ENCODE data around the gene EFNA5. TPM values are rescaled to one million over a fixed set of nuclear protein-coding genes. Genes with fewer than 3 reads are reported as not detected.
"Not testable (repeated sequence)": the region's sequence is repeated elsewhere in the genome, so short reads cannot be mapped to it uniquely, and the experiment has no call there.

EFNA5 gene
- total RNA-seq, 1 experiment from 2014 or later = 0.54 TPM

DNA sequence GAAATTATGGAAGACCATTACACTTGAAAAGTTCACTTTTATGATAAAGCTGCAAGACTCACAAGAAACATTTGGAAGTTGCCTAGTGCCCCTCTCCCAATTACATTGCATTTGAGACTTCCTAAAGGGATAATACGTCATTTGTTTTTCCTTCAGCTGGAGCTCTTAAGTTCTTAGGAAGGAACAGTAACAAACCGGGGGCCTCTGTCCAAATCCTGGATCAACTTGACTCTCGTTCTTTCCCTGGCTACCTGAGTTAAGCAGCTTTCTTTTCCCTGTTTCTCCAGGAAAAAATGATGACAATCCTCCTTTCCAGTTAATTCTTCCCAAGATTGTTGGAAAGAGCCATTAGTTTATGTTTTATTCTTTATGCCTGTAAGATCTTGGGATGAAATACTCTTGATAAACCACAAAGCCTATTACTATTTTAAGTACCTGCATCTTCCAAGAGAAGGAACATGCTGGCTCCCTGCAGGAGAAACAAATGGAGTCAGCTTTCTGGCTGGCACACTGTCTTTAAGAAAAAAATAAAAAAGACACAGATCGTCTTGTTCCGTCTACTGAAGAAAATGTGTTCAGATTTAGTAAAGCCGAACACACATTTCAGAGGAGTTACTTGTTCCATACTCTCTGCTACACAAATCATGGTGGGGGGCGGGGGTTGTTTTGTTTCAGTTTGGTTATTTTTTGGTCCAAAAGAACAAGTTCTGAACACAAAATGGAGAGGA, 297.9 kb downstream of the EFNA5 start:
- in situ Hi-C loops (cut with HindIII; ENCODE audit: low sequenced_read_pairs) = no loop called here
- DNase-seq (ENCODE audit: low spot score) = peak; percentile 82

DNA sequence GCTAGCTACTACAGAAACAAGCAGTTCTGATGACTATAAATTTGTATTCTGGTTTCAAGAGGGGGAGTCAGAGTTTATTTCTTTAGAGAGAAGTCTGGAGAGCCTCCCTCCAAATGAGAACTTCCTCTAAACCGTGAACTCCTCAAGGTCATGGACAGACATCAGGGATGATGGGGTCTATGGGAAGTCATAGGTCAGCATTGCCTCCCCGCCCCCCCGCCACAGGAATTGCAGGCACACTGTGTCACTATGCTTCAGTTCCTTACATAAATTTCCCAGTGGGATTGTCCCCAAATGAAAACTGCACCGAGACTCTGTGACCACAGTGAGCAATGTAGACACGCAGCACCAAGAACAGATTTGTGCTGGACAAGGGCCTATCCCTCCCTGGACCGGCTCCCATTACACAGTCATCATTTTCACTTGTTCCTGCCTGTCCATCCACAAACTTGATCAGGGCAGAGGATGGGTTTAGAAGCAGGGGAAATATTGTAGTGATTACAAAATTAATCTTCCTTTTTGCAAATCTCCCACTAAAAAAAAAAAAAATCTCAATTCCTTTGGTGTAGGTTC, 300.3 kb downstream of the EFNA5 start:
- peak; percentile 57 for DNase-seq (ENCODE audit: low spot score)
- in situ Hi-C loops (cut with HindIII; ENCODE audit: low sequenced_read_pairs) = no loop called here

DNA sequence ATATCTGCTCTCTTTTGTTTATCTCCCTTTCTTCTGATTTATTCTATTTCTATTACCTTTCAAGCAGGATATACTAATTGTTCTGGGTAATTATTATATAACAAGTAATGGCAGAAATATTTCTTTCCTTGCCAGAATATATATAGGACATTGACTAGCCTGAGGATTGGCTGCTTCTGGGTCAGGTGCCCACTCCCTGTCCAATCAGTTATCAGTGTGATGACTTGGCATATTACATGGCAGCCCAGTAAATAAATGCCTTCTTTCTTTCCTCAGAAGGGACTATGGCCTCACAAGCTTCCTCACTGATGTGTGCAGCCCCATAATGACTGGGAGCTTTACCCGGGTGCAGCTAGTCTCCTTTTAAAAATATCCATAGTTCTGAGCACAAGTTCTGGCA, 301.1 kb downstream of the EFNA5 start:
- no peak for DNase-seq (ENCODE audit: low spot score)
- in situ Hi-C loops (cut with HindIII; ENCODE audit: low sequenced_read_pairs) = no loop called here

DNA sequence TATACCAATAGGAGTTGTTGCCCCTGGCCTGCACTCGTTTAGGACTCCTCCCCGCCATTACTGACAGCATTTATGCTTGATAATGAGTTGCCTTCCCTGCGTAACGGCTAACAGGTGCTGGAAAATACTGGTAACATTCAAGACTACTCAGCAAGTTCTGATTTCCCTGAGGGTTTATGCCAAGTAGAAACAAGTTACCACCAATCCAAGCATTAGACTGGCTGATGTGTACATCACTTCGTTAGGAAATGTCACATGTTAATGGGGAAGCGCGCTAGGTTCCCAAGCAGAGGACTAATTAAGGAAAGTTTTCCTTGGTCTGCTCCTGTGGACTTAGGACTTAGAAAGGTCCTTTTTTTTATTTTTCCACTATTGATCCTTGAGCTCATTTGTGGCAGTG, 302.1 kb downstream of the EFNA5 start:
- in situ Hi-C loops (cut with HindIII; ENCODE audit: low sequenced_read_pairs) = no loop called here
- no peak for DNase-seq (ENCODE audit: low spot score)

DNA sequence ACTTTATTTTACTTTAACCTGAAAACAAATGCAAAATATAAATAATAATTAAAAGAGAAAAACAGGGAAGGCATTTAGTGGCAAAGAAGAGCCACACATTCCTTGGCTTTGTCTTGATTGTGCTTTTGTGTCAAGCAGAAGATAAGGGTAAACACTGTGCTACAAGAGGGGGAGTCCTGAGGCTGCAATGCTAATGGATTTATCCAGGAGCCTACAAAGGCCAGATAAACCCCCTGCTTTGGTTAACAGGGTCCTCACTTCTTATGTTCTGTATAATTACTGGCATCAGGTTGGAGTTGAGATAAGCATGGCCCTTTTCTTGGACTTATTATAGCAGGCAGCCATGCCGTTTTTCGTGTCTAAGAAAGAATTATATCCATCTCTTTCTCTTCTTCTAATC, 302.8 kb downstream of the EFNA5 start:
- no peak for DNase-seq (ENCODE audit: low spot score)
- in situ Hi-C loops (cut with HindIII; ENCODE audit: low sequenced_read_pairs) = no loop called here

DNA sequence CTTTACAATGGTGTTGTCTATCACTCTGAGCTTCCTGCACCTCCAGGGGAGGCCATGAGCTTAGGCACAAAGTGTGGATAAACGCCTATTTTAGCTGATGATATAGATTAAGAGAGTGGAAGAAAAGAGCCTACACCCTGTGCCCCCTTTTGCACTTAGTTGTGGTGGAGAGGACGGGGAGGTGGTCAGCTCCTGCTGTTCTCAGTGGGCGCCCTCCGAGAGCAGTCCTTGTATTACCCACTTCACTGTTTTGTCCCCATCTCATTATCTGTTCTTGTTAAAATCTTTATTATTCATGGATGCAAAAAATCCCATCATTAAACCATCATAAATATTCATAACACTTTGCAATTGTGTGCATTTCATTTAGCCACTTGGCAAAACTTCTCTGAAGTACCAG, 303.3 kb downstream of the EFNA5 start:
- DNase-seq (ENCODE audit: low spot score) = no peak
- in situ Hi-C loops (cut with HindIII; ENCODE audit: low sequenced_read_pairs) = no loop called here

DNA sequence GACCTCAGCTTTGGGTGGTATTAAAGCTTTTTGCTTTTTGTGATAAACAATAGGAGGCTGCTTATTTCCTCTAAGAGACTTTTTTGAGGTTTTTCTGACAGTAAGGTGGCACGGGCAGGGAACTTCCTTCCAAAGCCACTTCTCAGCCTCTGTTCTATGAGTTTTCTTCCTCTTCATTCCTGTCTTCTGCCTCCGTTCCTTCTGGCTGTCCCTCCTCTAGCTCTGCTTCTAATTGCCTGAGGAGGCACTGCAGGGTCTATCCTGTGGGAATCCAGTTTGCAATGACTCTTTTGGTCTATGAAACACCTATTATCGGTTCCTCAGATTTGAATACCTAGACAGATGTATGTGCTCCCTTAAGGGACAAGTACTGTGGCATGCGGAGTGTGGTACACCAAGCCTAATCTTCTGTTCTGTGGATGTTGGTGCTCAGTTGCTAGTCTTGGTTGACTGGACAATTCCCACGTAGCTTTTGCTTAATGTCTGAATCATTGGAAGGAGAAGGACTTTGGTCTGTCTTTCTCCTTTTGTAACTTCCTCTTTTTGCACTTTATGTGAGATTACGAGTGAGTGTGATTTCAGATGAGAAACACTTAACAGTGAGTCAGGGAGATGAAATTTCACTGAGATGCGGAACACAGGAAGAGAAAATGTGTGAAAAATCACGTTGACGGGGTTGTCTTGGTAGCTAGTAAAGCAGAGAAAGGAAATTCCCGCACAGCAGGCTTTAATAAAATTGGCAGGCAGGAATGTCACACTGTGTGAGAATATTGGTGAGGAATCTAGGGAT, 305.2 kb downstream of the EFNA5 start:
- in situ Hi-C loops (cut with HindIII; ENCODE audit: low sequenced_read_pairs) = no loop called here
- DNase-seq (ENCODE audit: low spot score) = peak; percentile 60

DNA sequence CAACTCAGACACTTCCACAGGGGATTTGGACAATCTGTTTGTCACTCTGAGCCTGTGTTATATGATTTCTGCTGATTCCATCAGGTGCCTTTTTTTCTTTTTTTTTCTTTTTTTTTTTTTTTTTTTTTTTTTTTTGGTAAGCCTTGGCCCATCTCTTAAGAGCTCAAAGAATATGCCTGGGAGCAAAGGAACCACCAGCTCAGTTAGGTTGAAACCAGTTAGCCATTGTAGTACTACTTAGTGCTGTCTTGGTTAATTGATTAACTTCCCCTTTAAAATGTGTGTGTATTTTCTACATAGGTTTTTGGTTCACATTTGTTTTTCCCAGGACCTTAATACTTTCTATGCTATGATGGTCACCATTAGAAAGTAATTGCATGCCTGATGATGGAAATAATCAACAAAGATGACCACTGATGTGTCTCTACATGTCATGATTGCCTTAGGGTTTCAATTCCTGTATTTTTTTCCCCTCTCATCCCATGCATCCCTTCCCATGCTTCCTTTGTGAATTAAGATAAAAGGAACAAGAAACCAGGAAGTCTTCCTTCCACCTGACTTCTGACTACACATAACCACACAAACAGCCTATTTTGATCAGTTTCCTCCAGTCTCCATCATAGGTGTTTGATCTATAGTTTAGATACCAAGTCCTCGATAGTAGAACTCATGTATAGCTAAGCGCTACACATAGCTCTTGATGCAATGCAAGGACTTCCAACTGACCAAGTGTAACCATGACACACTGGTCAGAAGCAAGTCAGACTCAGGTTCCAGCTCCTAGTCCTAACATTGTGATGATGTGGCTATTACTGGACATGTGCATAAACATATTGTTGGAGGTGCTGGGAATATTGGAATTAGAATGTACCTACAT, 306.1 kb downstream of the EFNA5 start:
- in situ Hi-C loops (cut with HindIII; ENCODE audit: low sequenced_read_pairs) = no loop called here
- no peak for DNase-seq (ENCODE audit: low spot score)

DNA sequence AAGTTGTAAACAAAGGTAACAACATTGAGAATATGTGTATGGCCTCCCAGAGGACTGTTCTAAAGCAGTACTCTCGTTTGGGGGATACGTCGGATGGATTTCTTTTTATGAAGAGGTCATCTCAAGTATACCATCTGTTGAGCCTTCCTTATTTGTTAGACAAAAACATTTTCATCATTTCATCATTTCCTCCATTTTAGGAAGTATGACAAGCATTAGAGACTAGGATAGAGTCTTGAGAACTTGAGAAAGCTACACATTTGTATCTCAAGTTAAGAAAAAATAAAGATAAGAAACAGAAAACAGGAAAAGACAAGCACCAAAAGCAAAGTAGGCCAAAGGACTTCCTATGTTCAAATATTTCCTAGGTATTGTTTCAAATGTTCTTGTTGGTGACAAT, 307.0 kb downstream of the EFNA5 start:
- in situ Hi-C loops (cut with HindIII; ENCODE audit: low sequenced_read_pairs) = no loop called here
- DNase-seq (ENCODE audit: low spot score) = no peak

DNA sequence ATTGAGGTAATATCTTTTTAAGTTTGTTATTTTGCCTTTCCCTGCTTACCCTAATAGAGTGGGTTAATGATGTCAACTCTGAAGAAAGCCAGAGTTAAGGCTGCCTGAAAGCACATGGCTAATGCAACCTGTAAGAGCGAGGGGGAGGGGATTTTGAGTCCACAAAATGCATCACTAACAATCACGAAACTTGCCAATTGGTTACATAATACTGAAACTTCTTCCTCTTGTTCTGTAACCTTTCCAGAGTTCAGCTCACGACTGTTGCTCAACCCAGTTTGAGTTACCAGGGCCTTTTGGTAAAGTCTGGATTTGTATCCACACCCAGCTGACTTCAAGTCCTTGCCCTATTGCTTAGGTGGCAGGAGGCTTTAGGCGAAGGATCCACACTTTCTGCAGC, 308.8 kb downstream of the EFNA5 start:
- in situ Hi-C loops (cut with HindIII; ENCODE audit: low sequenced_read_pairs) = no loop called here
- no peak for DNase-seq (ENCODE audit: low spot score)

DNA sequence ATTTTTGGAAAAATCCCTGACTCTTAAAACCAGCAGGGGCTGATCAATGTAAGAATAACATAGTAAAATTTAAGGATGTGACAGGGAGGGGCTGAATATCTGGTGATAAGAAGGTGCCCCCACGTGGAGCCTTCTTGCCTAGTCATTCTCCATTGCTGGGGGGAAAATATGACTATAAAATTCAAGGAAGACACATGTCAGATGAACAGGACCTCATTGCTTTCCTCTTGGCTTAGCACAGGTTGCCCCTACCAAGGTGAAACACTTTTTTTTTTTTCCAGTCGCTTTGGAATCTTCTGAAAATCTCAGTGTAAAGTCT, 310.9 kb downstream of the EFNA5 start:
- in situ Hi-C loops (cut with HindIII; ENCODE audit: low sequenced_read_pairs) = no loop called here
- DNase-seq (ENCODE audit: low spot score) = no peak

DNA sequence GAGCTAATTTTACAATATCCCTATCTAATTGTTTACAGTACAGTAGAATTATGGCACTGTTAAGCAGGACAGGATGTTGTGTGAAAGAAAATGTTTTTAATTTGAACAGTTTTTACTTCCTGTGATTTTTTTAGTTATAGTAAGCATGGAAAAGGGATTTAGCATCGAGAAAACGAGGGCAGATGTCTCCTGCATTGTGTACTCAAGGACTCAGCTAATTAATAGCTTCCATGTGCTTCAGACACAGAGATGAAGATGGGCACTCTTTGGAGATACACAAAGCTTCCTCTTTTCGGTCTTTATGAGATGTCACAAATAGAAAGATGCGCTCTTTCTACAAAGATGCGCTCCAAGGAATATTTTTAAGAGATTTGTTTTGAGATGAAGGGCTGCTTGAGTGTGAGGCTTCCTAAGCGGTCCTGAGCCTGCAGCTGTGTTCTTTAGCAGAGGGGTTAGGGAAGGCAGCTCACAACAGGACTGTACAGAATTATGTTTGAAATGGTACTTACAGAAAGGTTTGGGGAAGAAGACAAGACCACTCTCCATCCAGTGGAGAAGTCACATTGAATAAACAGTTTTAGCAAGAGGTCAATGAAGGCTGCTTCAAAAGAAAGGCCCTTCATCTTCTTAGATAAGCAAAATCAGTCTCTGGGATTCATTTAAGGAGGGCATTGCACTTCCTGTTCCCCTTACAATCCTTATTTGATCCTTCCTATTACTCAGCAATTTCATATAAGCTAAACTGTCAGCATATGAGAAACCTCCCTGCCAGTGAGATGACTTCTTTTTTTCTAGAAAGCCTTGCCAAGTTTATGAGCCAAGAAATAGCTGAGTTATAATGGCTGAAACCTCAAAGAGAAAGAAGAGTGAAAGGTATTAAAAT, 311.5 kb downstream of the EFNA5 start:
- no peak for DNase-seq (ENCODE audit: low spot score)
- in situ Hi-C loops (cut with HindIII; ENCODE audit: low sequenced_read_pairs) = no loop called here

DNA sequence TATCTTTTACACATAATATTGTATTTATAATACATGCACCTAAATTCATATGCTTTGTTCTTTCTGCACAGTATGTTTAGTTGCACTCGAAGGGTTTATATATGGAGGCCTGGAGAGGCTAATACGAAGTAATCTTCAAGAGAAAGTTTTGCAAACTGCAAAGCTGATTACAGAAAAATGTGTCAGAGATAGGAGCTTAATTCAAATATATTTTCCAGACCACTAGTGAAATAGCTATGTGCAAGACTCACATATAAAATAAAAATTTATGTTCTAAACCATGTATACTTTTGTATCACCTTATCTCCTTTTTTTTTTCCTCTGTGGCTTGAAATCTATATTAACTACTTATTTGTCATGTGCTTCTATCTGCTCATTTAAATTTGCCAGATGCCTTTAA, 313.8 kb downstream of the EFNA5 start:
- in situ Hi-C loops (cut with HindIII; ENCODE audit: low sequenced_read_pairs) = no loop called here
- DNase-seq (ENCODE audit: low spot score) = no peak

DNA sequence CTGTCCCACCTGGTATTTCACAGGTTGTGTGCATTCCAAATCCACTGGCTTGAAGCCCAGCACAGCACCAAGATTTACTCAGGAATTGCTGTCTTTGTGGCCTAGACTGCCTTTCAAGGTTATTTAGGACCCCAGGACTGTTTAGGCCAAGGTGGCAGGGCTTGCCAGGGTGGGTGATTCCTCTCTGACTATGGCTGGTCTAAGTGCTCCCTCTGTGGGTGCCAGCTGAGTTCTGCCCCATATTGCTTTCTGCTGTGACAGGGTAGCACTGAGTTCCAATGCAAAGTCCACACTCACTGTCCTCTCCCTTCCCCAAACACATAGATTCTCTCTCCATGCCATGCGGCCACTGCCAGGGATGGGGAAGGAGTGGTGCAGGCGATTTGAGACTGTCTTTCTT, 318.2 kb downstream of the EFNA5 start:
- in situ Hi-C loops (cut with HindIII; ENCODE audit: low sequenced_read_pairs) = no loop called here
- DNase-seq (ENCODE audit: low spot score) = no peak

DNA sequence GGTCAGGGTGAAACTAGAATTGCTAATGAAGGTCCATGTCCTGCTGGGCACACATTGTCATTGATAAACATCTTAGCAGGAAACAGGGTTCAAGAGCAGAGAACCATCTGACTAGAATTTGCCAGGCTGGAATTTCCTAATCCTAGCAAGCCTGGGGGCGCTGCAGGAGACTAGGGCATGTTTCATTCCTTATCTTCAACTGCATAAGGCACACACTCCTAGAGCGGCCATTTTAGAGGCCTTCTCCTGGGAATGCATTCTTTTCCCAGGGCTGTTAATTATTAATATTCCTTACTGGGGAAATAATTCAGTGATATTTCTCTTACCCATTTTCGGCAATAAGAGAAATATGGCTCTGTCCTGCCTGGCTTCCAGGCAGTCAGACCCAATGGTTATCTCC, 324.2 kb downstream of the EFNA5 start:
- in situ Hi-C loops (cut with HindIII; ENCODE audit: low sequenced_read_pairs) = not testable (repeated sequence)

DNA sequence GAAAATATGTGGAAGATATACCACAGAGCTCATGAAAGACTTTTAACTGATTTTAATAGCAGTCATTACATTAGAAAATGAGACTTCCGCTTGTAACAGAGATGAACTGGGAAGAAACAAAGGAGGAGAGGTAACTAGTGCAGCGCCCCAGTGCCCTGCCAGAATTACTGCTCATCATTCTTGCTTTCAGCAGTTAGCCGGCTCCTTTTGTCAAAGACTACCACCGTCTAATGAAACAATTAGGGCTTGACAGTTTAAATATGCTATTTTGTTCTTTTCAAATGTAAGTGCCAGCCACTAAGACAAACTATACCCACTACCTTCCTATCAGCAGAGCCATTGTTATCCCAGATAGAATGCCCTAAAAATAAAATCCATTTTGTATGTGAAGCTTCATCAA, 328.4 kb downstream of the EFNA5 start:
- in situ Hi-C loops (cut with HindIII; ENCODE audit: low sequenced_read_pairs) = no loop called here
- no peak for DNase-seq (ENCODE audit: low spot score)

More for the DNA sequence above, 324.2 kb downstream of the EFNA5 start:
- not testable (repeated sequence) for DNase-seq (ENCODE audit: low spot score)

DNA sequence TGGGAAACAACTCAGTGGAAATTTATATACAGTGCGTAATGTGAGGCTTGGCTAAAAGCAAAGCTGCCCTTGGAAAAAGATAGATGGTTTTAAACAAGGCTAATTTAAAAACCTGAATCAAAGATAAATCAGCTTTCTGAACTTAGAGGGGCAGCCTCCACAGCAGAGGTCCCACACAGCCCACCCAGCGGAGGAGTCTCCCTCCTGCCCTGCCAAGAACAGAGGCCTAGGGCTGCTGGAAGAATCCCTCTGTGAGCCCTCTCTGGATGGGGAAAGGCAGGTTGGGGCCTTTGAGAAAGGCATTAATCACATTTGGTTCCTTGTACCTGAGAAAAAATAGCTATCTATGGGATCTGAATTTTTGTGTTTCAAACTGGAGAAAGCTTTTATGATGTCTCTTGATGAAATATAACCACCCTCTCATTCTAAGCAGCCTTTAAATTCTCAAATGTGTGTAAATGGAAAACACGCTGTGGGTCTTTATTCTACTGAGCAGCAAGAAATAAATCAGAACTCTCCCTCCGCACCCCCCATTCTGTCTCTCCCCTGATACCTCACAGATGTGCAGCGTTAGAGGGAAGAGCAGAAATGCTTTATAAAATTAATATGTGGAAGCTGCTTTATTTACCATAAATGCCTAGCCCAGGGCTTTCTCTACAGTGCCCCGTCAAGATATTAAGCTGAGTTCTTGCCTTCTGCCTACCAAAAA, 329.2 kb downstream of the EFNA5 start:
- in situ Hi-C loops (cut with HindIII; ENCODE audit: low sequenced_read_pairs) = no loop called here

DNA sequence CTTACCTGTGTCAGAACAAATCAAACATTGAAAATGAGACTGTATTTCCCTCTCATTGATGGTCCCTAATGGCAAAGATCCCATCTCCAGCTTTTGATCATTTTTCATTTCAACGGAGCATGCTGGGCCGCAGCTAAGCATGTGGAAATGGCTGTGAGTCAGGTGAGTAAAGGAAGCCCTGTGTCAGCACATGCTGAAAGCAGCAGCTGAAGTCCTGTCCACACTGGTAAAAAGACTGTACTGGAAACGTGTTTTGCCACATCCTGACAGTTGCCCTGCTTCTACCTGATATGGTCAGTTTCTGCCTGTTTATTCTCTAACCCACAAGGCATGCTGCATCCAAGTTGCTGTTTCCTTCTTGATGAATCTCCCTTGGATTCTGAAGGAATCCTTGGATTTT, 330.1 kb downstream of the EFNA5 start:
- no peak for DNase-seq (ENCODE audit: low spot score)
- in situ Hi-C loops (cut with HindIII; ENCODE audit: low sequenced_read_pairs) = no loop called here

More for the DNA sequence above, 329.2 kb downstream of the EFNA5 start:
- no peak for DNase-seq (ENCODE audit: low spot score)

Data from G401 (cell line).